Peyer's patch (tissue), 4 donors: ENCODE data around the gene IFT52.

Experiments
- POLR2A ChIP-seq, 2 donors: fragments of 450-650 bp; IDR thresholded peaks; one replicate each; pipeline ENCODE4 v1.5.1; 2017; ENCODE audit warnings: antibody characterized with exemption in 2 of 2, mild to moderate bottlenecking in 2 of 2, moderate library complexity in 2 of 2
- TF ChIP-seq, protein P1 (sequence below), 6 experiments: fragments of 450-650 bp in 4 of 6; fragments of 200-600 bp in 2 of 6; sonication (generic) in 1 of 6; IDR thresholded peaks; one replicate each; pipeline ENCODE4 v1.5.1; 2017 to 2019; ENCODE audit warnings: antibody characterized with exemption in 6 of 6, mild to moderate bottlenecking in 3 of 6, moderate library complexity in 1 of 6

DNA sequence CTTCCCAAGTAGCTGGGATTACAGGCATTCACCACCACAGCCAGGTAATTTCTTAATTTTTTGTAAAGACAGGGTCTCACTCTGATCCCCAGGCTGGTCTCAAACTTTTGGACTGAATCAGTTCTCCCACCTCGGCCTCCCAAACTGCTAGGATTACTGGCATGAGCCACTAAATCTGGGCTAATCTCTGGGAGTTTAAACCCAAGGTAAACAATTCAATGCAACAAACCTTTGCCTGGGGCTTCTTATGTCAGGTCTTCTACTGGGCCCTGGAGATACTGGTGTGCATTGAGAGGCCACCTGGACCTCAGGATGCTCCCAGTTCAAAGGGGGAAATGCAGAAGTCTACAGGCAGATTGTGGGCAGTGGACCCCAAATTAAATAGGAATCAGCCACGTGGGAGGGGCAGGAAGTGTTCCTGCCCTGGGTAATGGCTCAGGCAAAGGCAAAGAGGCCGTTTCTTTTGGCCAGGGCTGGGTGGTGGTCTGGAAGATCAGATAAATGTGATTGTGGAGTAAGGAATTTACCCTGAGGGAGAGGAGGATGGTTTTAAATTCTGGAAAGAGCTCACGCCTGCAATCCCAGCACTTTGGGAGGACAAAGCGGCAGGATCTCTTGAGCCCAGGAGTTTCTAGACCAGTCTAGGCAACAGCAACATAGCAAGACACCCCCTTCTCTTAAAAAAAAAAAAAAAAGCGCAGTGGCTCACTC is 74.9 kb downstream of the IFT52 start:
- TF ChIP-seq, protein P1, sequence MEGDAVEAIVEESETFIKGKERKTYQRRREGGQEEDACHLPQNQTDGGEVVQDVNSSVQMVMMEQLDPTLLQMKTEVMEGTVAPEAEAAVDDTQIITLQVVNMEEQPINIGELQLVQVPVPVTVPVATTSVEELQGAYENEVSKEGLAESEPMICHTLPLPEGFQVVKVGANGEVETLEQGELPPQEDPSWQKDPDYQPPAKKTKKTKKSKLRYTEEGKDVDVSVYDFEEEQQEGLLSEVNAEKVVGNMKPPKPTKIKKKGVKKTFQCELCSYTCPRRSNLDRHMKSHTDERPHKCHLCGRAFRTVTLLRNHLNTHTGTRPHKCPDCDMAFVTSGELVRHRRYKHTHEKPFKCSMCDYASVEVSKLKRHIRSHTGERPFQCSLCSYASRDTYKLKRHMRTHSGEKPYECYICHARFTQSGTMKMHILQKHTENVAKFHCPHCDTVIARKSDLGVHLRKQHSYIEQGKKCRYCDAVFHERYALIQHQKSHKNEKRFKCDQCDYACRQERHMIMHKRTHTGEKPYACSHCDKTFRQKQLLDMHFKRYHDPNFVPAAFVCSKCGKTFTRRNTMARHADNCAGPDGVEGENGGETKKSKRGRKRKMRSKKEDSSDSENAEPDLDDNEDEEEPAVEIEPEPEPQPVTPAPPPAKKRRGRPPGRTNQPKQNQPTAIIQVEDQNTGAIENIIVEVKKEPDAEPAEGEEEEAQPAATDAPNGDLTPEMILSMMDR (IDR thresholded peaks at IDR 0.05) = no peak
- no peak for TF ChIP-seq POLR2A (IDR thresholded peaks at IDR 0.05)
